Upper lobe of left lung (tissue), 6 donors: ENCODE data around the gene GPR137C. TPM values are rescaled to one million over a fixed set of nuclear protein-coding genes. Genes with fewer than 3 reads are reported as not detected.

Experiments
- ATAC-seq, 2 donors: fragments of 200-7000 bp; cut with Tn5 transposase; one replicate each; pipeline ENCODE4 v1.9.1; 2022; ENCODE audit warnings: mild to moderate bottlenecking in 2 of 2, moderate library complexity in 2 of 2; ENCODE audit not compliant: low FRiP score in 2 of 2
- DNase-seq, 2 donors: peaks; one replicate each; pipeline ENCODE4 v3.0.0-alpha.2; 2019 to 2020
- H3K27ac ChIP-seq, 4 donors: fragments of 200-600 bp; sonication (generic); one replicate each; pipeline ENCODE4 v1.5.1; 2016 to 2019
- H3K27me3 ChIP-seq, 4 donors: fragments of 200-600 bp; sonication (generic); one replicate each; pipeline ENCODE4 v1.5.1; 2017 to 2019
- H3K36me3 ChIP-seq, 4 donors: fragments of 200-600 bp; sonication (generic); one replicate each; pipeline ENCODE4 v1.5.1; 2016 to 2019
- H3K4me1 ChIP-seq, 4 donors: fragments of 200-600 bp; sonication (generic); one replicate each; pipeline ENCODE4 v1.5.1; 2018 to 2019
- H3K4me3 ChIP-seq, 4 donors: fragments of 200-600 bp; sonication (generic); one replicate each; pipeline ENCODE4 v1.5.1; 2017 to 2019; ENCODE audit warnings: mild to moderate bottlenecking in 2 of 4, moderate library complexity in 1 of 4
- H3K9me3 ChIP-seq, 4 donors: fragments of 200-600 bp; sonication (generic); one replicate each; pipeline ENCODE4 v1.5.1; 2018 to 2019
- CTCF ChIP-seq, 6 experiments: fragments of 450-650 bp in 4 of 6; fragments of 200-600 bp in 2 of 6; sonication (generic) in 2 of 6; IDR thresholded peaks; one replicate each; pipeline ENCODE4 v1.5.1; 2016 to 2019; ENCODE audit warnings: antibody characterized with exemption in 6 of 6
- EP300 ChIP-seq, 4 donors: sonication (generic); formaldehyde crosslinking; IDR thresholded peaks; one replicate each; pipeline ENCODE4 v1.5.1; 2017; ENCODE audit warnings: antibody characterized with exemption in 4 of 4, control low read depth in 2 of 4
- POLR2A ChIP-seq, 4 donors: fragments of 450-650 bp; IDR thresholded peaks; one replicate each; pipeline ENCODE4 v1.5.1; 2016 to 2017; ENCODE audit warnings: antibody characterized with exemption in 4 of 4, mild to moderate bottlenecking in 2 of 4
- POLR2AphosphoS5 ChIP-seq, 2 donors: sonication (generic); formaldehyde crosslinking; IDR thresholded peaks; one replicate each; pipeline ENCODE4 v1.5.1; 2017; ENCODE audit warnings: antibody characterized with exemption in 2 of 2
- WGBS, 2 donors: methylation state at CpG; one replicate each; pipeline ENCODE4 v1.1.5; 2017 to 2018; 5-methylcytosine and 5-hydroxymethylcytosine counted together
- total RNA-seq, 6 donors: library from RNA; depleted of rRNA in 4 of 6; stranded (reverse); fragments of >200 nt in 4 of 6; gene quantifications; one replicate each; pipeline versions ENCODE4 v1.1.0 to v1.2.1, GENCODE V29; 2016 to 2021
- donor health status: DM: no; HTN: no; CAD: no; lungs with moderate emphysema.
- donor health status: DM: no; HTN: yes; CAD: no; lungs with severe emphysema.

The GPR137C gene
- total RNA-seq, 6 donors from 2014 or later = 0.43 to 1.0 (median 0.63) TPM; not detected in 2

- no peak for TF ChIP-seq EP300 (IDR thresholded peaks at IDR 0.05)
- no peak for TF ChIP-seq CTCF (IDR thresholded peaks at IDR 0.05)
- no peak for TF ChIP-seq POLR2AphosphoS5 (IDR thresholded peaks at IDR 0.05)
- TF ChIP-seq POLR2A (IDR thresholded peaks at IDR 0.05) = no peak
- no peaks in the 10 kb centered on the region for H3K4me1 ChIP-seq
- H3K27me3 ChIP-seq = no peaks in the 10 kb centered on the region
- ATAC-seq (no peak), DNase-seq (no peak)
- no peak overlapping the region for H3K27ac ChIP-seq
- peaks cover 3 to 45% (median 8%) of the 10 kb centered on the region in 4 donors for H3K36me3 ChIP-seq
- no peak overlapping the region for H3K4me3 ChIP-seq
- H3K9me3 ChIP-seq = no peaks in the 10 kb centered on the region
- WGBS, 2 donors = 58 to 60% methylated on average over 2 of the region's 2 CpGs
Observed at GRCh38 chr14:52538623-52539022, 14.0 kb upstream of the GPR137C start.

- no peak for TF ChIP-seq CTCF (IDR thresholded peaks at IDR 0.05)
- no peak for TF ChIP-seq POLR2A (IDR thresholded peaks at IDR 0.05)
- TF ChIP-seq POLR2AphosphoS5 (IDR thresholded peaks at IDR 0.05) = no peak
- TF ChIP-seq EP300 (IDR thresholded peaks at IDR 0.05) = no peak
- DNase-seq = no peak
Observed at GRCh38 chr14:52545584-52546317, 6.9 kb upstream of the GPR137C start.

GRCh38 chr14:52546318-52546670 lies 6.3 kb upstream of the GPR137C start:
- Histone ChIP-seq H3K27me3 (no peaks in the 10 kb centered on the region), H3K4me1 (peaks cover 8 to 10% (median 9%) of the 10 kb centered on the region in 4 donors), H3K27ac (no peak overlapping the region), H3K4me3 (no peak overlapping the region), H3K36me3 (no peaks in the 10 kb centered on the region), H3K9me3 (no peaks in the 10 kb centered on the region)
- no peak for TF ChIP-seq EP300 (IDR thresholded peaks at IDR 0.05)
- TF ChIP-seq POLR2AphosphoS5 (IDR thresholded peaks at IDR 0.05) = no peak
- TF ChIP-seq POLR2A (IDR thresholded peaks at IDR 0.05) = no peak
- TF ChIP-seq CTCF (IDR thresholded peaks at IDR 0.05) = no peak
- WGBS, 2 donors = 91 to 99% methylated on average over 4 of the region's 4 CpGs
- ATAC-seq = no peak
- no peak for DNase-seq

More at GRCh38 chr14:52545584-52546317, 6.9 kb upstream of the GPR137C start:
- H3K36me3 ChIP-seq = no peaks in the 10 kb centered on the region
- no peak overlapping the region for H3K4me3 ChIP-seq
- no peak for ATAC-seq
- H3K9me3 ChIP-seq = no peaks in the 10 kb centered on the region
- peaks cover 3 to 5% (median 4%) of the 10 kb centered on the region in 4 donors for H3K4me1 ChIP-seq
- WGBS, 2 donors = 87 to 89% methylated on average over 7 of the region's 7 CpGs
- no peak overlapping the region for H3K27ac ChIP-seq
- H3K27me3 ChIP-seq = no peaks in the 10 kb centered on the region

GRCh38 chr14:52547027-52547426 lies 5.6 kb upstream of the GPR137C start:
- H3K4me1 ChIP-seq = peaks cover 12 to 14% (median 13%) of the 10 kb centered on the region in 4 donors
- DNase-seq (no peak), ATAC-seq (no peak)
- 73 to 86% methylated on average over 2 of the region's 2 CpGs for WGBS, 2 donors
- TF ChIP-seq CTCF (IDR thresholded peaks at IDR 0.05) = no peak
- no peak for TF ChIP-seq POLR2A (IDR thresholded peaks at IDR 0.05)
- TF ChIP-seq POLR2AphosphoS5 (IDR thresholded peaks at IDR 0.05) = no peak
- no peak for TF ChIP-seq EP300 (IDR thresholded peaks at IDR 0.05)
- H3K9me3 ChIP-seq = no peaks in the 10 kb centered on the region
- H3K36me3 ChIP-seq = no peaks in the 10 kb centered on the region
- H3K27ac ChIP-seq = no peak overlapping the region
- no peak overlapping the region for H3K4me3 ChIP-seq
- H3K27me3 ChIP-seq = no peaks in the 10 kb centered on the region

GRCh38 chr14:52547526-52547925 lies 5.1 kb upstream of the GPR137C start:
- no peak overlapping the region for H3K27ac ChIP-seq
- H3K27me3 ChIP-seq = no peaks in the 10 kb centered on the region
- peaks cover 12 to 14% (median 13%) of the 10 kb centered on the region in 4 donors for H3K4me1 ChIP-seq
- ATAC-seq = no peak
- H3K4me3 ChIP-seq = no peak overlapping the region
- no peaks in the 10 kb centered on the region for H3K9me3 ChIP-seq
- DNase-seq = no peak
- 67 to 86% methylated on average over 3 of the region's 3 CpGs for WGBS, 2 donors
- no peaks in the 10 kb centered on the region for H3K36me3 ChIP-seq
- TF ChIP-seq EP300 (IDR thresholded peaks at IDR 0.05) (no peak), POLR2AphosphoS5 (IDR thresholded peaks at IDR 0.05) (no peak), CTCF (IDR thresholded peaks at IDR 0.05) (no peak), POLR2A (IDR thresholded peaks at IDR 0.05) (no peak)
